ENCODE data around the gene SLC35B4.

GRCh38 chr7:134366481-134366880, 49.8 kb upstream of the SLC35B4 start:
- TF ChIP-seq, protein P1, sequence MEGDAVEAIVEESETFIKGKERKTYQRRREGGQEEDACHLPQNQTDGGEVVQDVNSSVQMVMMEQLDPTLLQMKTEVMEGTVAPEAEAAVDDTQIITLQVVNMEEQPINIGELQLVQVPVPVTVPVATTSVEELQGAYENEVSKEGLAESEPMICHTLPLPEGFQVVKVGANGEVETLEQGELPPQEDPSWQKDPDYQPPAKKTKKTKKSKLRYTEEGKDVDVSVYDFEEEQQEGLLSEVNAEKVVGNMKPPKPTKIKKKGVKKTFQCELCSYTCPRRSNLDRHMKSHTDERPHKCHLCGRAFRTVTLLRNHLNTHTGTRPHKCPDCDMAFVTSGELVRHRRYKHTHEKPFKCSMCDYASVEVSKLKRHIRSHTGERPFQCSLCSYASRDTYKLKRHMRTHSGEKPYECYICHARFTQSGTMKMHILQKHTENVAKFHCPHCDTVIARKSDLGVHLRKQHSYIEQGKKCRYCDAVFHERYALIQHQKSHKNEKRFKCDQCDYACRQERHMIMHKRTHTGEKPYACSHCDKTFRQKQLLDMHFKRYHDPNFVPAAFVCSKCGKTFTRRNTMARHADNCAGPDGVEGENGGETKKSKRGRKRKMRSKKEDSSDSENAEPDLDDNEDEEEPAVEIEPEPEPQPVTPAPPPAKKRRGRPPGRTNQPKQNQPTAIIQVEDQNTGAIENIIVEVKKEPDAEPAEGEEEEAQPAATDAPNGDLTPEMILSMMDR (IDR thresholded peaks at IDR 0.05) = no peak
- TF ChIP-seq EP300 (IDR thresholded peaks at IDR 0.05) (no peak), POLR2A (IDR thresholded peaks at IDR 0.05) (no peak)
